Cardiac fibroblast (primary cell): Measurements from ENCODE around the gene XRCC6.
A peak's percentile ranks its signal among the peaks of the same experiment; 100 is the strongest.

ENCODE experiments used
- DNase-seq, 2 donors: peaks; one replicate each; pipeline versions ENCODE4 v3.0.0 to v3.0.0-alpha.2; 2010; ENCODE audit warnings: low read depth in 2 of 2
- H3K4me3 ChIP-seq, 2 donors: replicated peaks in 1 of 2; 1 replicate in 1 of 2; 2 replicates in 1 of 2; pipeline ENCODE4 v1.5.1; 2011; ENCODE audit warnings: low read depth in 2 of 2, low read length in 2 of 2, mild to moderate bottlenecking in 2 of 2, moderate library complexity in 1 of 2
- TF ChIP-seq, protein P1 (sequence below): IDR thresholded peaks from one replicate; pipeline ENCODE4 v1.5.1; 2011; ENCODE audit warnings: low read depth, mild to moderate bottlenecking, low read length, inconsistent platforms

The XRCC6 gene

DNA sequence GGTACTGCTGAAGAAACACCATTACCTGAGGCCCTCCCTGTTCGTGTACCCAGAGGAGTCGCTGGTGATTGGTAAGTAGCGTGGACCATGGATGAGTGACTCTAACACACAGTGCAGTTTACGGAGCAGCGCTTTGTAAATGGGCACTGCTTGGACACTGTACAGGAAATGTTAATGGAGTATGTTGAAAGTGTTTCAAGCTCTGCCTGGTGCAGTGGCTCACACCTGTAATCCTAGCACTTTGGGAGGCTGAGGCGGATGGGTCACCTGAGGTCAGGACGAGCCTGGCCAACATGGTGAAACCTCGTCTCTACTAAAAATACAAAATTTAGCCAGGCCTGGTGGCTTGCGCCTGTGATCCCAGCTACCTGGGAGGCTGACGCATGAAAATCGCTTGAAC, 29.7 kb downstream of the XRCC6 start:
- no peak for DNase-seq
- no peak overlapping the region for H3K4me3 ChIP-seq
- TF ChIP-seq, protein P1, sequence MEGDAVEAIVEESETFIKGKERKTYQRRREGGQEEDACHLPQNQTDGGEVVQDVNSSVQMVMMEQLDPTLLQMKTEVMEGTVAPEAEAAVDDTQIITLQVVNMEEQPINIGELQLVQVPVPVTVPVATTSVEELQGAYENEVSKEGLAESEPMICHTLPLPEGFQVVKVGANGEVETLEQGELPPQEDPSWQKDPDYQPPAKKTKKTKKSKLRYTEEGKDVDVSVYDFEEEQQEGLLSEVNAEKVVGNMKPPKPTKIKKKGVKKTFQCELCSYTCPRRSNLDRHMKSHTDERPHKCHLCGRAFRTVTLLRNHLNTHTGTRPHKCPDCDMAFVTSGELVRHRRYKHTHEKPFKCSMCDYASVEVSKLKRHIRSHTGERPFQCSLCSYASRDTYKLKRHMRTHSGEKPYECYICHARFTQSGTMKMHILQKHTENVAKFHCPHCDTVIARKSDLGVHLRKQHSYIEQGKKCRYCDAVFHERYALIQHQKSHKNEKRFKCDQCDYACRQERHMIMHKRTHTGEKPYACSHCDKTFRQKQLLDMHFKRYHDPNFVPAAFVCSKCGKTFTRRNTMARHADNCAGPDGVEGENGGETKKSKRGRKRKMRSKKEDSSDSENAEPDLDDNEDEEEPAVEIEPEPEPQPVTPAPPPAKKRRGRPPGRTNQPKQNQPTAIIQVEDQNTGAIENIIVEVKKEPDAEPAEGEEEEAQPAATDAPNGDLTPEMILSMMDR, result no peak

DNA sequence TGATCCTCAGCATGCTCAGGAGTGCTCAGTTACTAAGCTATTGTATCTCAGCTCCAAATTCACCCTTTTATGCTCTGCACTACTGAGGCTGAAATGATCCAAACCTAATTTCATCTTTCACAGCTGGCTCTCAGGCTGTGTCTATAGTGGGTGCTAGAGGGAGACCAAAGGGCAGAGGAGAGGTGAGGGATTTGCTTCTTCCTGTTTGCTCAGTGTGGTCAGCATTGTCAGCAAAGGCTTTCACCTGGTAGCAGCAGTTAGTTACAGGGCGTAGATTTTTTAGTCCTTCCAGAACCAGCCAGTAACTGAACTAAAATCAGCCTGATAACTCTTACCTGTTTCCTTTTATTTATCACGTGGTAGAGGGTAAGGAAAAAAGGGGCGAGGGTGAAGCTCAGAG, 33.2 kb downstream of the XRCC6 start:
- H3K4me3 ChIP-seq, result no peak overlapping the region
- TF ChIP-seq, protein P1, result no peak
- DNase-seq, result no peak

DNA sequence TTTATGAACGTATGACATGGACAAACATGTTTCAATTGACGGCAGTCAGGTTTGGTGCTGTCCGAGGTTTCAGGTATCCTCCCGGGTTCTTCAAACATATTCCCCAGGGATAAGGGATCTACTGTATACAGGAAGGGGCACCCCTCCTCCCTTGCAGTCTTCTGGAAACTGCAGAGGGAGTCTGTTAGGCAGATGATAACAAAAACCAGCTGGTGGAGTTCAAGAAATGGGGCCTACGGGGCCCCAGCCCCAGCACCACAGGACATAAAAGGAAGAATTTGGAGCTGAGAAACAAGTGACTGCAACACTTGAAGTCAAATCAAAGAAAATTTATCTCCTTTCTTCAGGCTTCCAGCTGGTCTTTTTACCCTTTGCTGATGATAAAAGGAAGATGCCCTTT, 35.5 kb downstream of the XRCC6 start:
- TF ChIP-seq, protein P1, result no peak
- no peak overlapping the region for H3K4me3 ChIP-seq
- DNase-seq, result peak in 1 of 2 donors; percentile 16

DNA sequence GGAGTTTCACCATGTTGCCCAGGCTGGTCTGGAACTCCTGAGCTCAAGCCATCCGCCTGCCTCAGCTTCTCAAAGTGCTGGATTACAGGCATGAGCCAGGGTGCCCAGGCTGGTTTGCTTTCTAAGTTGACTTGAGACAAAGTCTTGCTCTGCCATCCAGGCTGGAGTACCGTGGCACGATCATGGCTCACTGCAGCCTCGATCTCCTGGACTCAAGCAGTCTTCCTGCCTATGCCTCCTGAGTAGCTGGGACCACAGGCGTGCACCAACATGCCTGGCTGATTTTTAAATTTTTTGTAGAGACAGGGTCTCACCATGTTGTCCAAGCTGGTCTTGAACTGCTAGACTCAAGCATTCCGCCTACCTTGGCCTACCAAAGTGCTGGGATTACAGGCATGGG, 36.6 kb downstream of the XRCC6 start:
- DNase-seq, result no peak
- TF ChIP-seq, protein P1, result no peak

DNA sequence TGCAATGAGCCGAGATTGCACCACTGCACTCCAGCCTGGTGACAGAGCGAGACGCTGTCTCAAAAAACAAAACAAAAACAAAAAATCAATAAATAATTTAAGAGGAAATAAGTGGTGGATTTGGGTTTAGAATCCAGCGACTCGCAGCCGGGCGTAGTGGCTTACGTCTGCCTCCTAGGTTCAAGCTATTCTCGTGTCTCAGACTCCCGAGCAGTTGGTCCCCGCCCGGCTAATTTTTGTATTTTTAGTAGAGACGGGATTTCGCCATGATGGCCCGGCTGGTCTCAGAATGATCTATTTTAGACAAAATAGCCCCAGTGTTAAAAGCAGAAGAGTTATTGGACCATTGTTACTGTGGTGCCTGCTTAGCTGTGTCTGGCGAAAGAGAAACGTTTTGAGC, 37.8 kb downstream of the XRCC6 start:
- no peak overlapping the region for H3K4me3 ChIP-seq
- DNase-seq, result no peak
- TF ChIP-seq, protein P1, result no peak

More for the DNA sequence above, 36.6 kb downstream of the XRCC6 start:
- no peak overlapping the region for H3K4me3 ChIP-seq

DNA sequence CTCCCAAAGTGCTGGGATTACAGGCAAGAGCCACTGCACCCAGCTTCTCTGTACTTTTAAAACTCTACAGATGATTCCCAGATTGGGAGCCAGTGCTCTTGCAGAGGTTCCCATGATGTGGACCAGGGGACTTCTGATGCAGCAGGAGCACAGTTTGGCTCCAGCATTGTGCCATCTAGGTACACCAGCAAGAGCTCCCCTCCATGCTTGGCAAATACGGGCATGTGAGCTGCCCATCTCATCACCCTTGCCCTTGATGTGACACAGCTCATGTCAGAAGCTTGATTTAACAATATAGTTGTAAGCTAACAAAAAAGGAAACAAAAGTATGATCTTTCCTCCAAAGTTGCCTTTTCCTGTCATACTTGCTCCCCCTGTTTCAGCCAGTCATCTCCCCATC, 38.8 kb downstream of the XRCC6 start:
- H3K4me3 ChIP-seq, result no peak overlapping the region
- DNase-seq, result no peak
- TF ChIP-seq, protein P1, result no peak

DNA sequence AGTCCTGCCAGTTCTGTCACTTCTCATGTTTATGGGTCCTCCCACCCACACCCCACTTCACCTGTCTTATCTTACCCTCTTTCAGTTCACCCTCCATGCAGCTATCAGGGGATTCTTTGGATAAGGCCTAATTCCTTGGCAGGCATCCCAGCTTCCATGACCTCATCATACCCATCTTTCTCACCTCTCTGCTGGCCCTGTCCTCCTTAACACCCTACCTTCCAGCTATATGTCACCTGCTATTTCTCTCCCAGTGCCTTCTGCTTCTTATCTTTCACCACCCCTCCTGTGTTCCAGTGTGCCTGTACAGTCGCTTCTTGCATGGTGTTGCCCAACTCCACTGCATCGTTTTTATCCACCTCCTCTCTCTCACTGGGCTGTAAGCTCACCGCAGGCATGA, 39.3 kb downstream of the XRCC6 start:
- no peak overlapping the region for H3K4me3 ChIP-seq
- DNase-seq, result peak in 1 of 2 donors; percentile 8
- TF ChIP-seq, protein P1, result no peak
